Tibial nerve (tissue), 4 donors: ENCODE data around the gene RUSF1.
"Not testable (repeated sequence)": the region's sequence is repeated elsewhere in the genome, so short reads cannot be mapped to it uniquely, and the experiment has no call there.

Experiments used
- CTCF ChIP-seq, 5 experiments: fragments of 200-600 bp in 3 of 5; fragments of 450-650 bp in 2 of 5; sonication (generic) in 3 of 5; IDR thresholded peaks; one replicate each; pipeline ENCODE4 v1.5.1; 2016 to 2019; ENCODE audit warnings: antibody characterized with exemption in 5 of 5, mild to moderate bottlenecking in 3 of 5, moderate library complexity in 2 of 5
- EP300 ChIP-seq, 2 donors: sonication (generic); formaldehyde crosslinking; IDR thresholded peaks; one replicate each; pipeline ENCODE4 v1.6.1; 2017; ENCODE audit warnings: antibody characterized with exemption in 2 of 2, mild to moderate bottlenecking in 1 of 2
- POLR2A ChIP-seq, 2 donors: fragments of 450-650 bp; IDR thresholded peaks; one replicate each; pipeline ENCODE4 v1.6.1; 2017; ENCODE audit warnings: antibody characterized with exemption in 2 of 2, mild to moderate bottlenecking in 2 of 2, moderate library complexity in 2 of 2

- not testable (repeated sequence) for TF ChIP-seq CTCF, EP300, POLR2A (IDR thresholded peaks at IDR 0.05)
These were observed 15.6 kb upstream of the RUSF1 start for GRCh38 chr16:31523768-31524167.
